ENCODE results near the gene GAS7. TPM values are rescaled to one million over a fixed set of nuclear protein-coding genes. Genes with fewer than 3 reads are reported as not detected.

The GAS7 gene
- total RNA-seq, 1 donor from 2014 or later: 72.7 TPM

GRCh38 chr17:9951803-9952202 is 246.6 kb downstream of the GAS7 start:
- no peak overlapping the region for H3K4me3 Mint-ChIP-seq
- no peaks in the 10 kb centered on the region for H3K9me3 Mint-ChIP-seq
- TF ChIP-seq, protein P1, sequence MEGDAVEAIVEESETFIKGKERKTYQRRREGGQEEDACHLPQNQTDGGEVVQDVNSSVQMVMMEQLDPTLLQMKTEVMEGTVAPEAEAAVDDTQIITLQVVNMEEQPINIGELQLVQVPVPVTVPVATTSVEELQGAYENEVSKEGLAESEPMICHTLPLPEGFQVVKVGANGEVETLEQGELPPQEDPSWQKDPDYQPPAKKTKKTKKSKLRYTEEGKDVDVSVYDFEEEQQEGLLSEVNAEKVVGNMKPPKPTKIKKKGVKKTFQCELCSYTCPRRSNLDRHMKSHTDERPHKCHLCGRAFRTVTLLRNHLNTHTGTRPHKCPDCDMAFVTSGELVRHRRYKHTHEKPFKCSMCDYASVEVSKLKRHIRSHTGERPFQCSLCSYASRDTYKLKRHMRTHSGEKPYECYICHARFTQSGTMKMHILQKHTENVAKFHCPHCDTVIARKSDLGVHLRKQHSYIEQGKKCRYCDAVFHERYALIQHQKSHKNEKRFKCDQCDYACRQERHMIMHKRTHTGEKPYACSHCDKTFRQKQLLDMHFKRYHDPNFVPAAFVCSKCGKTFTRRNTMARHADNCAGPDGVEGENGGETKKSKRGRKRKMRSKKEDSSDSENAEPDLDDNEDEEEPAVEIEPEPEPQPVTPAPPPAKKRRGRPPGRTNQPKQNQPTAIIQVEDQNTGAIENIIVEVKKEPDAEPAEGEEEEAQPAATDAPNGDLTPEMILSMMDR (conservative IDR thresholded peaks at IDR 0.05): no peak
- no peak overlapping the region for H3K27ac Mint-ChIP-seq (ENCODE audit: unreplicated experiment)
- H3K27me3 Mint-ChIP-seq (ENCODE audit: low read depth): peaks cover 7% of the 10 kb centered on the region
- H3K4me1 Mint-ChIP-seq: no peaks in the 10 kb centered on the region
- peaks cover 3% of the 10 kb centered on the region for H3K36me3 Mint-ChIP-seq (ENCODE audit: low read depth)
- DNase-seq (ENCODE audit: low read depth, low spot score): no peak

DNA sequence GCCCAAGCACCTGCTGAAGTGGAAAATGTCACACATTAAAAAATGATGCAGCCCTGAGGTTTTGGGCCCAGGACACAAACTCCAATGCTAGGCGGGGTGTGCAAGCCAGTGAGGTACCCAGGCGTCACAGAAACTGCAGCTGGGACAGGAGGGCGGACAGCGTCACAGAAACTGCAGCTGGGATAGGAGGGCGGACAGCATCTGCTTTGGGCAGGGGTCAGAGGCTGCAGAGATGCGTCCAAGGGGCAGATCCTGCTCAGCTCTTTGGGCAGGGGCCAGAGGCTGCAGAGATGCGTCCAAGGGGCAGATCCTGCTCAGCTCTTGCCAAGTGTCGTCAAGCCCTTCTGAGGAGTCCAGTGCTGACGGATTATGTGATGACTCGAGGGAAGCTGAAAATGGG is 249.5 kb downstream of the GAS7 start:
- no peak overlapping the region for H3K27ac Mint-ChIP-seq (ENCODE audit: unreplicated experiment)
- no peak overlapping the region for H3K4me3 Mint-ChIP-seq
- H3K4me1 Mint-ChIP-seq: no peaks in the 10 kb centered on the region
- no peak for DNase-seq (ENCODE audit: low read depth, low spot score)
- H3K27me3 Mint-ChIP-seq (ENCODE audit: low read depth): peaks cover 3% of the 10 kb centered on the region
- TF ChIP-seq, protein P1 (conservative IDR thresholded peaks at IDR 0.05): no peak
- peaks cover 3% of the 10 kb centered on the region for H3K36me3 Mint-ChIP-seq (ENCODE audit: low read depth)
- H3K9me3 Mint-ChIP-seq: no peaks in the 10 kb centered on the region

GRCh38 chr17:9944704-9945103 is 253.7 kb downstream of the GAS7 start:
- no peak for DNase-seq (ENCODE audit: low read depth, low spot score)
- TF ChIP-seq, protein P1 (conservative IDR thresholded peaks at IDR 0.05): no peak
- no peaks in the 10 kb centered on the region for H3K9me3 Mint-ChIP-seq
- H3K4me1 Mint-ChIP-seq: no peaks in the 10 kb centered on the region
- H3K27me3 Mint-ChIP-seq (ENCODE audit: low read depth): no peaks in the 10 kb centered on the region
- H3K4me3 Mint-ChIP-seq: no peak overlapping the region
- H3K27ac Mint-ChIP-seq (ENCODE audit: unreplicated experiment): no peak overlapping the region
- peaks cover 8% of the 10 kb centered on the region for H3K36me3 Mint-ChIP-seq (ENCODE audit: low read depth)

- H3K36me3 Mint-ChIP-seq (ENCODE audit: low read depth): peaks cover 11% of the 10 kb centered on the region
- TF ChIP-seq, protein P1 (conservative IDR thresholded peaks at IDR 0.05): no peak
- no peaks in the 10 kb centered on the region for H3K27me3 Mint-ChIP-seq (ENCODE audit: low read depth)
- no peak for DNase-seq (ENCODE audit: low read depth, low spot score)
- no peaks in the 10 kb centered on the region for H3K9me3 Mint-ChIP-seq
- no peaks in the 10 kb centered on the region for H3K4me1 Mint-ChIP-seq
- no peak overlapping the region for H3K27ac Mint-ChIP-seq (ENCODE audit: unreplicated experiment)
- no peak overlapping the region for H3K4me3 Mint-ChIP-seq
Measured at GRCh38 chr17:9943343-9943742, 255.1 kb downstream of the GAS7 start.

DNA sequence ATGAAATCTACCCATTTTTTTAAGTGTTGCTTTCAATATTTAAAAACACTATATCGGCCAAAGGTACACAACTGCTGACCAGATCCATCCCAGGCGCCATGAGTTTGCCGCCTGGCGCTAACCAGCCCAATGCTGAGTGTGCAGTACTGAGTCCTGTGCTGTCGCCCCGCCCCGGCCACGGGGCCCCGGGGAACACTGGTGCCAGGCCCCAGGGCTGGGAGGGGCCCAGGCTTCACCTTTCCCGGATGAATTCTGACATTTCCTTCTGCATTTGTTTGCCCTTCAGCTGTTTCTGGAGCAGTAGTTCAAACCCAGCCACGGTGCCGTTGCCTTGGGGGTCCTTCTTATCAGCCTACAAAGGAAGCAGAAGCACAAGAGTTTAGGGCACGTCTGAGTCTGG is 255.5 kb downstream of the GAS7 start:
- Mint-ChIP-seq H3K27me3 (ENCODE audit: low read depth) (no peaks in the 10 kb centered on the region), H3K9me3 (no peaks in the 10 kb centered on the region), H3K36me3 (ENCODE audit: low read depth) (peaks cover 11% of the 10 kb centered on the region), H3K4me3 (no peak overlapping the region), H3K4me1 (no peaks in the 10 kb centered on the region), H3K27ac (ENCODE audit: unreplicated experiment) (no peak overlapping the region)
- TF ChIP-seq, protein P1 (conservative IDR thresholded peaks at IDR 0.05): no peak
- DNase-seq (ENCODE audit: low read depth, low spot score): no peak

DNA sequence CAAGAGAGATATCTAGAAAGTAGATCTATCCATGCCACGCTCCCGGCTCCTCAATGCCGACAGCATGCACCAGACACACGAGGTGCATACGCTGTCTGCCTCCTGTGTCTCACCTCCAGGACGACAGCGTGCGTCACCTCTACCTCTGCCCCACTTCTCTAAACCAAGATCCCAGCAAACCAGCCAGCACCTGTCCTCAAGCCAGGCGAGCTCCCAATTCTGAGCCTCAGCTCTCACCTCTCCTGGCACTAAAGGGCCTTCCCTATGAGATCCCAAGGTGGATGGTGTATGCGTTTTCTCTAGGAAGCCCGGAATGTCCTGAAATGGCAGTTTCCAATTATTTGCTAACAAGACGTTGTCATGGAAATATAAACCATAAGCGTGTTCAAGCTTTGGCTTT is 257.1 kb downstream of the GAS7 start:
- Mint-ChIP-seq H3K27me3 (ENCODE audit: low read depth) (no peaks in the 10 kb centered on the region), H3K4me1 (no peaks in the 10 kb centered on the region), H3K27ac (ENCODE audit: unreplicated experiment) (no peak overlapping the region), H3K4me3 (no peak overlapping the region), H3K36me3 (ENCODE audit: low read depth) (peaks cover 16% of the 10 kb centered on the region), H3K9me3 (no peaks in the 10 kb centered on the region)
- TF ChIP-seq, protein P1 (conservative IDR thresholded peaks at IDR 0.05): no peak
- no peak for DNase-seq (ENCODE audit: low read depth, low spot score)

Data from neural crest cell (in vitro differentiated cells).